Osteocyte (in vitro differentiated cells): Measurements from ENCODE around the gene SLC6A18. TPM values are rescaled to one million over a fixed set of nuclear protein-coding genes. Genes with fewer than 3 reads are reported as not detected.
A peak's percentile ranks its signal among the peaks of the same experiment; 100 is the strongest.

Experiments used
- DNase-seq: peaks from one replicate; pipeline ENCODE4 v3.0.0; 2021; ENCODE audit warnings: mixed read lengths; ENCODE audit not compliant: unreplicated experiment; ENCODE audit errors: extremely low spot score
- H3K27ac Mint-ChIP-seq: one replicate; pipeline ENCODE4 v1.8.0; 2021; ENCODE audit warnings: mild to moderate bottlenecking, mixed read lengths; ENCODE audit not compliant: unreplicated experiment
- H3K27me3 Mint-ChIP-seq: one replicate; pipeline ENCODE4 v1.8.0; 2021; ENCODE audit warnings: mixed read lengths; ENCODE audit not compliant: unreplicated experiment
- H3K36me3 Mint-ChIP-seq: one replicate; pipeline ENCODE4 v1.8.0; 2021; ENCODE audit warnings: mixed read lengths; ENCODE audit not compliant: unreplicated experiment
- H3K4me1 Mint-ChIP-seq: one replicate; pipeline ENCODE4 v1.8.0; 2021; ENCODE audit warnings: mixed read lengths; ENCODE audit not compliant: unreplicated experiment
- H3K4me3 Mint-ChIP-seq: one replicate; pipeline ENCODE4 v1.8.0; 2021; ENCODE audit warnings: mild to moderate bottlenecking, moderate library complexity, mixed read lengths; ENCODE audit not compliant: unreplicated experiment
- H3K9me3 Mint-ChIP-seq: one replicate; pipeline ENCODE4 v1.8.0; 2021; ENCODE audit warnings: mixed read lengths; ENCODE audit not compliant: unreplicated experiment
- CTCF ChIP-seq: fragments of 200-600 bp; sonication (generic); IDR thresholded peaks from 2 replicates; pipeline ENCODE4 v1.5.0; 2021; ENCODE audit warnings: antibody characterized with exemption, mild to moderate bottlenecking, moderate library complexity
- total RNA-seq: library from RNA; stranded (reverse); gene quantifications from 2 replicates; pipeline ENCODE4 v1.2.1, GENCODE V29; 2021

SLC6A18 gene
- total RNA-seq, 1 donor from 2014 or later, result not detected

GRCh38 chr5:1292139-1292538, 67.0 kb downstream of the SLC6A18 start:
- Mint-ChIP-seq H3K27me3 (peaks cover 32% of the 10 kb centered on the region), H3K4me3 (no peak overlapping the region), H3K36me3 (no peaks in the 10 kb centered on the region), H3K4me1 (no peaks in the 10 kb centered on the region), H3K9me3 (peaks cover 9% of the 10 kb centered on the region), H3K27ac (no peak overlapping the region)
- peak; percentile 49 for DNase-seq
- TF ChIP-seq CTCF, result no peak

- no peak overlapping the region for H3K4me3 Mint-ChIP-seq
- peaks cover 32% of the 10 kb centered on the region for H3K27me3 Mint-ChIP-seq
- H3K27ac Mint-ChIP-seq, result no peak overlapping the region
- DNase-seq, result peak; percentile 81
- no peaks in the 10 kb centered on the region for H3K36me3 Mint-ChIP-seq
- H3K9me3 Mint-ChIP-seq, result peaks cover 8% of the 10 kb centered on the region
- TF ChIP-seq CTCF, result no peak
- H3K4me1 Mint-ChIP-seq, result no peaks in the 10 kb centered on the region
Measured at GRCh38 chr5:1292846-1293415, 67.8 kb downstream of the SLC6A18 start.

GRCh38 chr5:1293416-1294205, 68.4 kb downstream of the SLC6A18 start:
- peak; percentile 79 for DNase-seq
- Mint-ChIP-seq H3K4me1 (no peaks in the 10 kb centered on the region), H3K9me3 (peaks cover 1% of the 10 kb centered on the region), H3K27ac (no peak overlapping the region), H3K4me3 (no peak overlapping the region), H3K27me3 (peaks cover 29% of the 10 kb centered on the region), H3K36me3 (no peaks in the 10 kb centered on the region)
- TF ChIP-seq CTCF, result no peak

GRCh38 chr5:1294206-1294834, 69.1 kb downstream of the SLC6A18 start:
- Mint-ChIP-seq H3K4me1 (no peaks in the 10 kb centered on the region), H3K27me3 (peaks cover 30% of the 10 kb centered on the region), H3K27ac (no peak overlapping the region), H3K4me3 (no peak overlapping the region), H3K36me3 (no peaks in the 10 kb centered on the region), H3K9me3 (no peaks in the 10 kb centered on the region)
- peak; percentile 85 for DNase-seq
- TF ChIP-seq CTCF, result no peak
